Mucosa of gallbladder (tissue), 1 donor: ENCODE results near the gene CALR3. TPM values are rescaled to one million over a fixed set of nuclear protein-coding genes. Genes with fewer than 3 reads are reported as not detected.
"Not testable (repeated sequence)": the region's sequence is repeated elsewhere in the genome, so short reads cannot be mapped to it uniquely, and the experiment has no call there.

Source experiments
- DNase-seq: peaks from one replicate; pipeline ENCODE4 v3.0.0-alpha.2; 2020; ENCODE audit warnings: low spot score
- total RNA-seq: library from RNA; stranded (reverse); gene quantifications from one replicate; pipeline ENCODE4 v1.2.1, GENCODE V29; 2021
- donor health status: DM: no; HTN: no; CAD: no.

The CALR3 gene
- total RNA-seq, 1 donor from 2014 or later, result not detected

GRCh38 chr19:16497042-16497441 lies 1.1 kb upstream of the CALR3 start:
- no peak for DNase-seq

DNA sequence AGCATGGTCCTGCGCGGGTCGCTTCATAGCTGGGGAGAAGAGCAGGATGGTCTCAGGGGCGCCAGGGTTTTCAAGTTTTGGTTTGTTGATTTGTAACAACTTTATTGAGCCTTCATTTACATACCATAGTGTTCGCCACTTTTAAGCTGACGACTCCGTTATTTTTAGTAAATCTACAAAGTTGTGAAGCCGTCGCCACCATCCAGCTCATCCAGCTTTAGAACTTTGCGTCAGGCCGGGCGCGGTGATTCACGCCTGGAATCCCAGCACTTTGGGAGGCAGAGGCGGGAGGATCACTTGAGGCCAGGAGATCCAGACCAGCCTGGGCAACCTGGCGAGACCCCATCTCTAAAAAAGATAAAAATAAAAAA lies 631 bp upstream of the CALR3 start:
- DNase-seq, result peak; percentile 22

GRCh38 chr19:16486476-16486875 lies 9.5 kb downstream of the CALR3 start:
- not testable (repeated sequence) for DNase-seq

DNA sequence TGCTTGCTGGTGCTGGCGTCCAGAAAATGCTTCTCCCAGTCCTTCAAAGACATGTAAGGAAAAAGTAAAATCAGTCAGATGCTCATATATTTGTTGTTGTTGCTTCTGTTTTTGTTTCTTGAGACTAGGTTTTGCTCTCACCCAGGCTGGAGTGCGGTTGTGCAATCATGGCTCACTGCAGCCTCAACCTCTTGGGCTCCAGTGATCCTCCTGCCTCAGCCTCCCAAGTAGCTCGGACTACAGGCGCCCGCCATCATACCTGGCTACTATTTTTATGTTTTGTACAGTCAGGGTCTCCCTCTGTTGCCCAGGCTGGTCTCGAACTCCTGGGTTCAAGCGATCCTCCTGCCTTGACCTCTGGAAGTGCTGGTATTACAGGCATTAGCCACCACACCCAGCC lies 13.2 kb downstream of the CALR3 start:
- no peak for DNase-seq

- no peak for DNase-seq
Measured at GRCh38 chr19:16477311-16477710, 18.7 kb downstream of the CALR3 start.

DNA sequence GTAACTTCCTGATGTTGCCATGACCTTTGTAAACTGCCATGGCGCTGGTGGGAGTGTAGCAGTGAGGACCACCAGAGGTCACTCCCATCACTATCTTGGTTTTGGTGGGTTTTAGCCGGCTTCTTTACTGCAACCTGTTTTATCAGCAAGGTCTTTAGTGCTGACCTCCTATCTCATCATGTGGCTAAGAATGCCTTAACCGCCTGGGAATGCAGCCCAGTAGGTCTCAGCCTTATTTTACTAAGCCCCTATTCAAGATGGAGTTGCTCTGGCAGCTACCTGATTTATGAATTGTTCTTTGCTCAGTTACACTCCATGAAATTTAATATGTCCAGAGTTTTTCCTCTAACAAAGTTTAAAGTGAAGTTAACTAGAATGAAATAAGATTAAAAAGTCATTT lies 19.6 kb downstream of the CALR3 start:
- DNase-seq, result no peak

GRCh38 chr19:16473875-16474392 lies 22.0 kb downstream of the CALR3 start:
- DNase-seq, result no peak

DNA sequence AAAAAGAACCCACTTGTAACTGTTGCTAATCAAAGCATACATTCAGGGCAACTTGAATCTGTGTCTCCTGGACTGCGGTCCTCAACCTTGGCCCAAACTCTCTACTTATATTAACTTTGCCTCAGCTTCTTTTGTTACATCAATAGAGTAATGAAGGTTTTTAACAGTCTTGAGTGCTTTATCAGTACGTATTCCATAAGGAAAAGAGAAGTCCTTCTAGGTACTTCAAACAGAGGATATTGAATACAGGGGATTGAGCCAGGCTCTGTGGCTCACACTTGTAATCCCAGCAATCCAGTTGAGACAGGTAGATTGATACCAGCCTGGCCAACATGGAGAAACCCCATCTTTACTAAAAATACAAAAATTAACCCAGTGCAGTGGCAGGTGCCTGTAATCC lies 23.0 kb downstream of the CALR3 start:
- DNase-seq, result no peak

- DNase-seq, result not testable (repeated sequence)
Measured at GRCh38 chr19:16472559-16472899, 23.4 kb downstream of the CALR3 start.

- no peak for DNase-seq
Measured at GRCh38 chr19:16470911-16471811, 24.8 kb downstream of the CALR3 start.

DNA sequence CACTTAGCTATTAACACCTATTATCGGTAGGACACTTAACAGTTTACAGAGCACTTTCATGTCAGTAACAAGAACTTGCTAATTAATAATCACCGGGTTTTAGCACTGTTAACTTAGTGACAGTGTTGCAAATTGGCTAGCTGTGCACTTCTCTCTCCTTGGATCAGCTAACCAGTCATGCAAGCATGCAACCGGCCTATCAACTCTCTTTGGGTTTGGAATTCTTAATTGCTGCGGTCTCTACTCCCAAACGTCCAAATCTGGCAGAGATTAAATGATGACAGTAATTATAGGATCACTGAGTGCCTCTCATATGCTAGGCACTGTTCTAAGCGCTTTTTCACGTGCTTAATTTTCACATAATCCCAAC lies 25.4 kb downstream of the CALR3 start:
- DNase-seq, result no peak

DNA sequence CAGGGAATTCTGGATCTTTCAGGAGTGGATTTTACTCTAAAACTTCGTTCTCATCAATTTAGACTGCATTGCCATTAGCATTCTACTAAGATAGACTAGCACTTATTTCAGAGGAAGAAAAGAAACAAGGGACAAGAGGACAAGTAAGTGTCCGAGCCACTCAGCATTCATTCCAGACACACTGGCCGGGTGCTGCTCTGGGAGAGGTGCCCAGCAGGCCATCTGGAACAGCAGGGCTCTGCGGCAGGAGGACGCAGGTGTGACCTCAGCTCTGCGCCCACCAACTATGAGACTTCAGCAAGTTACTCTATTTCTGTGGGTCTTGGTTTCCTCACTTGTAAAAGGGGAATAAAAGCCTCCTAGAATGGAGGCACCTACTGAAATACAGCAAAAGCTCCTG lies 28.4 kb downstream of the CALR3 start:
- no peak for DNase-seq

- DNase-seq, result not testable (repeated sequence)
Measured at GRCh38 chr19:16466802-16467427, 29.1 kb downstream of the CALR3 start.

DNA sequence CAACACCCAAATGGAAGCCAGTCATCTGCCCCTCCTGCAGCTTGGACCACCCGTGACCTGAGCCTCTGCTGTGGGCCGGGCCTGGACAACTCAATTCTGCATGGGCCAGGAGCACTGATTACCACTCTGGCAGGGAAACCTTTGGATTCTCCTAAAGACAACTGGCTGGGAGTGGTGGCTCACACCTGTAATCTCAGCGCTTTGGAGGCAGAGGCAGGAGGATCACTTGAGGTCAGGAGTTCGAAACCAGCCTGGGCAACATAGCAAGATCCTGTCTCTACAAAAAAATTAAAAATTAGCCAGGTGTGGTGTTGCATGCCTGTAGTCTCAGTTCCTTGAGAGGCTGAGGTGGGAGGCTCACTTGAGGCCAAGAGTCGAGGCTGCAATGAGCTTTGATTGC lies 30.7 kb downstream of the CALR3 start:
- DNase-seq, result no peak

DNA sequence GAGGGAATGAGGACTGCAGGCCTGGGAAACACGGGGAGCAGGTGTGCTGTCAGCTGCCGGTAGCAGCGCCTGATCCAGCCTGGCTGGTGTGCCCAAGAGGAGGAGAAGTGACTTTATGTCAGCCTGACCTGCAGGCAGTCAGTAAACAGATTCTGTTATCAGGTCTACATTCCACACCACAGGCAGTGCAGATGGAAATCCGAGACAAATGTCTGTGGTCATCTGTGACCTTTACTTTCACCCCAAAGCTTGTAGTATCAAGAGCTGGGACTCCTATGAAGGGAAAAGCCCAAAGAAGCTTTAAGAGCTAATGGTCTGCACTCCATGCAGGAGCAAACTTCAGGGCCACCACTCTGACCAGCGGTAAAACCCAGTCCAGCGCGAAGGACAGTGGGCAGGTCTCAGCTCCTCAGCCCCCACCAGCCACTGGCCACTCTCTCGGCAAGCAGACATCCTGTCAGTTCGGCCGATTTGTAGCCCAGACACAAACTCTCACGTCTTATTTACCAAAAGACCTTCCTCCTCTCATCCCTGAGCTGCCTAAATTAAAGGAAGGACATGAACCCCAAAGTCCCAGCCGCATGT lies 31.9 kb downstream of the CALR3 start:
- no peak for DNase-seq

GRCh38 chr19:16463341-16463990 lies 32.5 kb downstream of the CALR3 start:
- DNase-seq, result no peak

- no peak for DNase-seq
Measured at GRCh38 chr19:16462757-16463250, 33.2 kb downstream of the CALR3 start.

GRCh38 chr19:16461630-16462051 lies 34.3 kb downstream of the CALR3 start:
- no peak for DNase-seq

DNA sequence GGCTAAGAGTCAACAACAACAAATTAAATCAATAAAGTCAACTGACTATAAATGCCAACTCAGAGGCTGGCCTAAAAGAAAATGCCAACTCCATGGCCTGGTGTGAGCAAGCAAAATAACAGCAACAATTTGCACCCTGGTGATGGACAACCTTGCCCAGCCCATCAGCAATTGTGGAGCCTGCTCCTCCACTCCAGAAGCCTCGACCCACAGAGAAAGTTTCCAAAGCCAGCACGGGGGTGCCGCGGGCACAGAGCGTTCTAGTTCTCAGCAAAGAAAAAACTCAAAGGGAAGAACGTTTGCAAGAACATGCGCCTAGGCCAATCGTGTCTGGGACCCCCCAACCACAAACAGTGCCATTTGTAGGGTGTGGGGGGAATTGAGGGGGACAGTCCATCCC lies 35.5 kb downstream of the CALR3 start:
- no peak for DNase-seq

GRCh38 chr19:16459680-16460079 lies 36.3 kb downstream of the CALR3 start:
- DNase-seq, result no peak

GRCh38 chr19:16458391-16459341 lies 37.3 kb downstream of the CALR3 start:
- DNase-seq, result no peak
